K562 (cell line): Measurements from ENCODE around the gene CXXC1. TPM values are rescaled to one million over a fixed set of nuclear protein-coding genes. Genes with fewer than 3 reads are reported as not detected.

ENCODE experiments used
- ADNP ChIP-seq: fragments of 200-800 bp; sonication (Bioruptor generic); IDR thresholded peaks from 2 replicates; pipeline ENCODE4 v1.6.1; 2016; ENCODE audit warnings: missing genetic modification characterization, missing compliant biosample characterization
- DDX20 ChIP-seq: fragments of 450-650 bp; IDR thresholded peaks from 2 replicates; pipeline ENCODE4 v1.6.1; 2016; ENCODE audit warnings: missing genetic modification characterization, low read depth, mild to moderate bottlenecking, missing compliant biosample characterization, moderate library complexity
- EP400 ChIP-seq: fragments of 450-650 bp; IDR thresholded peaks from 2 replicates; pipeline ENCODE4 v1.6.1; 2017; ENCODE audit warnings: antibody characterized with exemption, mild to moderate bottlenecking, moderate library complexity
- GATA2 ChIP-seq: sonication (generic); formaldehyde crosslinking; IDR thresholded peaks from 2 replicates; pipeline ENCODE4 v1.4.0; 2020; ENCODE audit warnings: mild to moderate bottlenecking, missing genetic modification reagents
- GTF2A2 ChIP-seq: IDR thresholded peaks from 2 replicates; pipeline ENCODE4 v1.6.1; 2016; ENCODE audit warnings: mild to moderate bottlenecking, missing genetic modification characterization, missing compliant biosample characterization
- MECOM ChIP-seq: fragments of 250-450 bp; sonication (Bioruptor Pico); IDR thresholded peaks from 2 replicates; pipeline ENCODE4 v1.8.0; 2022; ENCODE audit warnings: inconsistent platforms
- NFE2L1 ChIP-seq: fragments of 450-650 bp; IDR thresholded peaks from 2 replicates; pipeline ENCODE4 v1.6.1; 2016; ENCODE audit warnings: missing genetic modification characterization, low read depth, mild to moderate bottlenecking, missing compliant biosample characterization, moderate library complexity, borderline replicate concordance
- PML ChIP-seq: IDR thresholded peaks from 2 replicates; pipeline ENCODE4 v1.6.1; 2012; ENCODE audit warnings: low read length, inconsistent platforms
- STAG1 ChIP-seq: sonication (generic); formaldehyde crosslinking; IDR thresholded peaks from 2 replicates; pipeline ENCODE4 v1.5.0; 2020; ENCODE audit warnings: missing genetic modification reagents, borderline replicate concordance
- ZNF24 ChIP-seq: fragments of 450-650 bp; IDR thresholded peaks from 2 replicates; pipeline ENCODE4 v1.6.1; 2016
- ZNF583 ChIP-seq: fragments of 250-450 bp; sonication (Bioruptor Pico); IDR thresholded peaks from 2 replicates; pipeline ENCODE4 v1.4.0; 2020
- polyA plus RNA-seq, 8 experiments: library from polyadenylated mRNA; depleted of rRNA in 4 of 8; stranded (reverse) in 5 of 8; unstranded in 3 of 8; fragments of >200 nt; fragmentation: Nextera tagmentation in 2 of 8; fragmentation: Illumina TruSeq in 1 of 8; extraction: Ambion mirVana in 2 of 8; extraction: Trizol in 1 of 8; gene quantifications; 2 replicates each; pipeline versions ENCODE4 v1.2.1 to v1.2.3, GENCODE V29; 2011 to 2014; ENCODE audit warnings: inconsistent platforms in 1 of 8, missing spikeins in 1 of 8
- total RNA-seq, 7 experiments: library from RNA; depleted of rRNA in 6 of 7; stranded (reverse); fragments of >200 nt in 6 of 7; fragmentation: Illumina TruSeq in 2 of 7; extraction: Trizol in 2 of 7; gene quantifications; 2 replicates each; pipeline versions ENCODE4 v1.2.1 to v1.2.3, GENCODE V29; 2011 to 2021; ENCODE audit warnings: low replicate concordance in 1 of 7
- TF ChIP-seq, protein P1 (sequence below): fragments of 450-650 bp; IDR thresholded peaks from 2 replicates; pipeline ENCODE4 v1.6.1; 2016; ENCODE audit warnings: low read depth
- TF ChIP-seq, protein P2 (sequence below): fragments of 450-650 bp; IDR thresholded peaks from 2 replicates; pipeline ENCODE4 v1.6.1; 2016; ENCODE audit warnings: antibody characterized with exemption
- TF ChIP-seq, protein P3 (sequence below): fragments of 250-450 bp; sonication (Bioruptor Pico); IDR thresholded peaks from 2 replicates; pipeline ENCODE4 v1.5.0; 2021; ENCODE audit warnings: mild to moderate bottlenecking, borderline replicate concordance

Gene CXXC1
- total and polyA plus RNA-seq, 9 of the 15 experiments (the other 6 are each of a cell fraction or from before 2014, with no cell fraction given) = 3.4 to 81.0 (median 34.1) TPM

DNA sequence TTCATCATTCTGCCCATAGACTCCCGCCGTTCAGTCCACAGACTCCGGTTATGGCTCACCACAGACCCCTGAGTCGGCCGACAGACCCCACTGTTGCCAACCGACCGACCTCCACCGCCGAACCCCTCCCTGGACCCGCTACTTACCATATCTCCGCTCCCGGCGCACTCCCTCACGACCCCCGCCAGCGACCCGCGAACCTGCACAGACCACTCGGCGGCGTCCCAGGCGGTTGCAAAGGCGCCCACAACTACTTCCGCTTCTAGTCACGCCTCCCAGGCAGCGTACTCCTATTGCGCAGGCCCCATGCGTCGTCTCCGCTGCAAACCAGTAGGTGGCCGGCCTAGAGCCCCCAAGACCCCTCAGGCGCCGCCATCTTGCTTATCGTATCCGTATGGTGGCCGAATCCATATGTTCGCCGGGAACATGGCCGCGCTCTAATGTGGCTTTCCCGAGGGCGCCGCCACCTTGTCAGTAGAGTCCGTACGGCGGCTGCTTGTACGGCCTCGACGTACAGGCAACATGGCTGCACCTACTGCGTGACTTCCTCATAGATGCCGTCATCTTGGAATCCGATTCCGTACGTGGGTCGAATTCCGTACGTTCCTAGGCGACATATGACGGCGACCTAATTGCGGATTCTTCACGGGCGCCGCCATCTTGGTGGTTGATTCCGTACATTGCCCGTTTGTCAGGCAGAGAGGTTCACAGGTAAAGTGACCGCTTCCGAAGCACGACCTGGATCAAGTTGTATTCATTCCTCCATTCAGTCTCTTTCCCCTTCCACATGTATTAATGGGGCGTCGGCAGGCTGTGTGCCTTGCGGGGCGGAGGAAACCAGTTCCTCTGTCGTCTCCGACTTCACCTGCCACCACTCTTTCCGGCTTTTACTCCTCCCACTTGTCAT is at the start of gene CXXC1 (continued):
- TF ChIP-seq, protein P1, sequence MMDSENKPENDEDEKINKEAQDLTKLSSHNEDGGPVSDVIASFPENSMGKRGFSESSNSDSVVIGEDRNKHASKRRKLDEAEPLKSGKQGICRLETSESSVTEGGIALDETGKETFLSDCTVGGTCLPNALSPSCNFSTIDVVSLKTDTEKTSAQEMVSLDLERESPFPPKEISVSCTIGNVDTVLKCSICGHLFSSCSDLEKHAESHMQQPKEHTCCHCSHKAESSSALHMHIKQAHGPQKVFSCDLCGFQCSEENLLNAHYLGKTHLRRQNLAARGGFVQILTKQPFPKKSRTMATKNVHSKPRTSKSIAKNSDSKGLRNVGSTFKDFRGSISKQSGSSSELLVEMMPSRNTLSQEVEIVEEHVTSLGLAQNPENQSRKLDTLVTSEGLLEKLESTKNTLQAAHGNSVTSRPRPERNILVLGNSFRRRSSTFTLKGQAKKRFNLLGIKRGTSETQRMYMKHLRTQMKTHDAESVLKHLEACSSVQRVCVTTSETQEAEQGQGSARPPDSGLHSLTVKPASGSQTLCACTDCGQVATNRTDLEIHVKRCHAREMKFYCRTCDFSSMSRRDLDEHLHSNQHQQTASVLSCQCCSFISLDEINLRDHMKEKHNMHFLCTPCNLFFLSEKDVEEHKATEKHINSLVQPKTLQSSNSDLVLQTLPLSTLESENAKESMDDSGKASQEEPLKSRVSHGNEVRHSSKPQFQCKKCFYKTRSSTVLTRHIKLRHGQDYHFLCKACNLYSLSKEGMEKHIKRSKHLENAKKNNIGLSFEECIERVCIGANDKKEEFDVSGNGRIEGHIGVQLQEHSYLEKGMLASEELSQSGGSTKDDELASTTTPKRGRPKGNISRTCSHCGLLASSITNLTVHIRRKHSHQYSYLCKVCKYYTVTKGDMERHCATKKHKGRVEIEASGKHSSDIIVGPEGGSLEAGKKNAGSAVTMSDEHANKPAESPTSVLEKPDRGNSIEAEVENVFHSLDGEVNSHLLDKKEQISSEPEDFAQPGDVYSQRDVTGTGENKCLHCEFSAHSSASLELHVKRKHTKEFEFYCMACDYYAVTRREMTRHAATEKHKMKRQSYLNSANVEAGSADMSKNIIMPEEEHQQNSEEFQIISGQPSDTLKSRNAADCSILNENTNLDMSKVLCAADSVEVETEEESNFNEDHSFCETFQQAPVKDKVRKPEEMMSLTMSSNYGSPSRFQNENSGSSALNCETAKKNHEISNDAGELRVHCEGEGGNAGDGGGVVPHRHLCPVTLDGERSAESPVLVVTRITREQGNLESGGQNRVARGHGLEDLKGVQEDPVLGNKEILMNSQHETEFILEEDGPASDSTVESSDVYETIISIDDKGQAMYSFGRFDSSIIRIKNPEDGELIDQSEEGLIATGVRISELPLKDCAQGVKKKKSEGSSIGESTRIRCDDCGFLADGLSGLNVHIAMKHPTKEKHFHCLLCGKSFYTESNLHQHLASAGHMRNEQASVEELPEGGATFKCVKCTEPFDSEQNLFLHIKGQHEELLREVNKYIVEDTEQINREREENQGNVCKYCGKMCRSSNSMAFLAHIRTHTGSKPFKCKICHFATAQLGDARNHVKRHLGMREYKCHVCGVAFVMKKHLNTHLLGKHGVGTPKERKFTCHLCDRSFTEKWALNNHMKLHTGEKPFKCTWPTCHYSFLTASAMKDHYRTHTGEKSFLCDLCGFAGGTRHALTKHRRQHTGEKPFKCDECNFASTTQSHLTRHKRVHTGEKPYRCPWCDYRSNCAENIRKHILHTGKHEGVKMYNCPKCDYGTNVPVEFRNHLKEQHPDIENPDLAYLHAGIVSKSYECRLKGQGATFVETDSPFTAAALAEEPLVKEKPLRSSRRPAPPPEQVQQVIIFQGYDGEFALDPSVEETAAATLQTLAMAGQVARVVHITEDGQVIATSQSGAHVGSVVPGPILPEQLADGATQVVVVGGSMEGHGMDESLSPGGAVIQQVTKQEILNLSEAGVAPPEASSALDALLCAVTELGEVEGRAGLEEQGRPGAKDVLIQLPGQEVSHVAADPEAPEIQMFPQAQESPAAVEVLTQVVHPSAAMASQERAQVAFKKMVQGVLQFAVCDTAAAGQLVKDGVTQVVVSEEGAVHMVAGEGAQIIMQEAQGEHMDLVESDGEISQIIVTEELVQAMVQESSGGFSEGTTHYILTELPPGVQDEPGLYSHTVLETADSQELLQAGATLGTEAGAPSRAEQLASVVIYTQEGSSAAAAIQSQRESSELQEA = peak; percentile 81
- peak; percentile 69; the same call in 1 of the 2 replicates for TF ChIP-seq DDX20 (tag)
- TF ChIP-seq ZNF583 (CRISPR knock-in tag) = peak; percentile 85
- TF ChIP-seq MECOM (CRISPR knock-in tag) = no peak
- TF ChIP-seq, protein P2, sequence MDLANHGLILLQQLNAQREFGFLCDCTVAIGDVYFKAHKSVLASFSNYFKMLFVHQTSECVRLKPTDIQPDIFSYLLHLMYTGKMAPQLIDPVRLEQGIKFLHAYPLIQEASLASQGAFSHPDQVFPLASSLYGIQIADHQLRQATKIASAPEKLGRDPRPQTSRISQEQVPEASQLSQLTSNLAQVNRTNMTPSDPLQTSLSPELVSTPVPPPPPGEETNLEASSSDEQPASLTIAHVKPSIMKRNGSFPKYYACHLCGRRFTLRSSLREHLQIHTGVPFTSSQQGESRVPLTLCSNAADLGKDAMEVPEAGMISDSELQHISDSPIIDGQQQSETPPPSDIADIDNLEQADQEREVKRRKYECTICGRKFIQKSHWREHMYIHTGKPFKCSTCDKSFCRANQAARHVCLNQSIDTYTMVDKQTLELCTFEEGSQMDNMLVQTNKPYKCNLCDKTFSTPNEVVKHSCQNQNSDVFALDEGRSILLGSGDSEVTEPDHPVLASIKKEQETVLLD = peak; percentile 87
- TF ChIP-seq EP400 = peak; percentile 63
- peak; percentile 74; the same call in 1 of the 2 replicates for TF ChIP-seq ZNF24
- TF ChIP-seq ADNP (tag) = no peak
- TF ChIP-seq, protein P3, sequence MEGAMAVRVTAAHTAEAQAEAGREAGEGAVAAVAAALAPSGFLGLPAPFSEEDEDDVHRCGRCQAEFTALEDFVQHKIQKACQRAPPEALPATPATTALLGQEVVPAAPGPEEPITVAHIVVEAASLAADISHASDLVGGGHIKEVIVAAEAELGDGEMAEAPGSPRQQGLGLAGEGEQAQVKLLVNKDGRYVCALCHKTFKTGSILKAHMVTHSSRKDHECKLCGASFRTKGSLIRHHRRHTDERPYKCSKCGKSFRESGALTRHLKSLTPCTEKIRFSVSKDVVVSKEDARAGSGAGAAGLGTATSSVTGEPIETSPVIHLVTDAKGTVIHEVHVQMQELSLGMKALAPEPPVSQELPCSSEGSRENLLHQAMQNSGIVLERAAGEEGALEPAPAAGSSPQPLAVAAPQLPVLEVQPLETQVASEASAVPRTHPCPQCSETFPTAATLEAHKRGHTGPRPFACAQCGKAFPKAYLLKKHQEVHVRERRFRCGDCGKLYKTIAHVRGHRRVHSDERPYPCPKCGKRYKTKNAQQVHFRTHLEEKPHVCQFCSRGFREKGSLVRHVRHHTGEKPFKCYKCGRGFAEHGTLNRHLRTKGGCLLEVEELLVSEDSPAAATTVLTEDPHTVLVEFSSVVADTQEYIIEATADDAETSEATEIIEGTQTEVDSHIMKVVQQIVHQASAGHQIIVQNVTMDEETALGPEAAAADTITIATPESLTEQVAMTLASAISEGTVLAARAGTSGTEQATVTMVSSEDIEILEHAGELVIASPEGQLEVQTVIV = peak; percentile 63; the same call in 1 of the 2 replicates
- 0 out of 2 replicates have a peak, but pooled peaks have one; percentile 36 for TF ChIP-seq PML
- no peak for TF ChIP-seq GATA2 (CRISPR knock-in tag)
- no peak for TF ChIP-seq GTF2A2
- no peak for TF ChIP-seq NFE2L1 (tag)
- no peak for TF ChIP-seq STAG1
